ENCODE data around the gene MRPS34.

The MRPS34 gene

GRCh38 chr16:1761751-1762150 lies 11.2 kb downstream of the MRPS34 start:
- DNase-seq (no peak), ATAC-seq (ENCODE audit: insufficient read depth, low read depth) (no peak)
- H3K4me1 ChIP-seq (ENCODE audit: insufficient read depth, low read length), result no peaks in the 10 kb centered on the region
- H3K4me3 ChIP-seq (ENCODE audit: low read depth in 1 of 2, low read length in 2 of 2), result no peak overlapping the region
- TF ChIP-seq EZH2 (IDR thresholded peaks at IDR 0.05; ENCODE audit: borderline replicate concordance, low read depth, low read length, severe bottlenecking) (no peak), CTCF (IDR thresholded peaks at IDR 0.05; ENCODE audit: borderline replicate concordance, extremely low read depth, low read length, poor library complexity, severe bottlenecking) (no peak)
- H3K27me3 ChIP-seq (ENCODE audit: insufficient read depth, low read length, poor library complexity), result no peaks in the 10 kb centered on the region
- no peak overlapping the region for H3K27ac ChIP-seq (ENCODE audit: low read length)
- H4K20me1 ChIP-seq (ENCODE audit: insufficient read depth, low read length), result peaks cover 3% of the 10 kb centered on the region; the same call in 1 of the 2 replicates
- H3K9ac ChIP-seq (ENCODE audit: low read depth, low read length), result no peak overlapping the region
- no peak overlapping the region for H2AFZ ChIP-seq (ENCODE audit: low read depth, low read length)
- no peak overlapping the region for H3K4me2 ChIP-seq (ENCODE audit: insufficient read depth, low read length)
- peaks cover 77% of the 10 kb centered on the region for H3K36me3 ChIP-seq (ENCODE audit: insufficient read depth, low read length)
- no peaks in the 10 kb centered on the region for H3K9me3 ChIP-seq (ENCODE audit: insufficient read depth, low read length, severe bottlenecking)
- H3K79me2 ChIP-seq (ENCODE audit: insufficient read depth, low read length), result no peaks in the 10 kb centered on the region

- no peak overlapping the region for H3K9ac ChIP-seq (ENCODE audit: low read depth, low read length)
- no peaks in the 10 kb centered on the region for H3K79me2 ChIP-seq (ENCODE audit: insufficient read depth, low read length)
- ATAC-seq (ENCODE audit: insufficient read depth, low read depth), result no peak
- no peak overlapping the region for H3K4me2 ChIP-seq (ENCODE audit: insufficient read depth, low read length)
- no peak for TF ChIP-seq CTCF (IDR thresholded peaks at IDR 0.05; ENCODE audit: borderline replicate concordance, extremely low read depth, low read length, poor library complexity, severe bottlenecking)
- H4K20me1 ChIP-seq (ENCODE audit: insufficient read depth, low read length), result peaks cover 3% of the 10 kb centered on the region; the same call in 1 of the 2 replicates
- H3K27me3 ChIP-seq (ENCODE audit: insufficient read depth, low read length, poor library complexity), result no peaks in the 10 kb centered on the region
- H2AFZ ChIP-seq (ENCODE audit: low read depth, low read length), result no peak overlapping the region
- H3K36me3 ChIP-seq (ENCODE audit: insufficient read depth, low read length), result peaks cover 70% of the 10 kb centered on the region
- DNase-seq, result no peak
- H3K27ac ChIP-seq (ENCODE audit: low read length), result no peak overlapping the region
- no peak overlapping the region for H3K4me3 ChIP-seq (ENCODE audit: low read depth in 1 of 2, low read length in 2 of 2)
- H3K4me1 ChIP-seq (ENCODE audit: insufficient read depth, low read length), result no peaks in the 10 kb centered on the region
- H3K9me3 ChIP-seq (ENCODE audit: insufficient read depth, low read length, severe bottlenecking), result no peaks in the 10 kb centered on the region
Observed at GRCh38 chr16:1760911-1761310, 12.0 kb downstream of the MRPS34 start.

- DNase-seq (no peak), ATAC-seq (ENCODE audit: insufficient read depth, low read depth) (no peak)
- H2AFZ ChIP-seq (ENCODE audit: low read depth, low read length), result no peak overlapping the region
- no peak overlapping the region for H3K4me2 ChIP-seq (ENCODE audit: insufficient read depth, low read length)
- TF ChIP-seq EZH2 (IDR thresholded peaks at IDR 0.05; ENCODE audit: borderline replicate concordance, low read depth, low read length, severe bottlenecking) (no peak), CTCF (IDR thresholded peaks at IDR 0.05; ENCODE audit: borderline replicate concordance, extremely low read depth, low read length, poor library complexity, severe bottlenecking) (no peak)
- H3K27ac ChIP-seq (ENCODE audit: low read length), result no peak overlapping the region
- no peak overlapping the region for H3K9ac ChIP-seq (ENCODE audit: low read depth, low read length)
- peaks cover 65% of the 10 kb centered on the region for H3K36me3 ChIP-seq (ENCODE audit: insufficient read depth, low read length)
- H3K4me1 ChIP-seq (ENCODE audit: insufficient read depth, low read length), result no peaks in the 10 kb centered on the region
- no peaks in the 10 kb centered on the region for H3K79me2 ChIP-seq (ENCODE audit: insufficient read depth, low read length)
- peaks cover 3% of the 10 kb centered on the region; the same call in 1 of the 2 replicates for H4K20me1 ChIP-seq (ENCODE audit: insufficient read depth, low read length)
- H3K4me3 ChIP-seq (ENCODE audit: low read depth in 1 of 2, low read length in 2 of 2), result no peak overlapping the region
- H3K27me3 ChIP-seq (ENCODE audit: insufficient read depth, low read length, poor library complexity), result no peaks in the 10 kb centered on the region
- H3K9me3 ChIP-seq (ENCODE audit: insufficient read depth, low read length, severe bottlenecking), result no peaks in the 10 kb centered on the region
Observed at GRCh38 chr16:1759511-1759910, 13.4 kb downstream of the MRPS34 start.

- no peaks in the 10 kb centered on the region for H3K79me2 ChIP-seq (ENCODE audit: insufficient read depth, low read length)
- H2AFZ ChIP-seq (ENCODE audit: low read depth, low read length), result no peak overlapping the region
- peaks cover 3% of the 10 kb centered on the region; the same call in 1 of the 2 replicates for H4K20me1 ChIP-seq (ENCODE audit: insufficient read depth, low read length)
- H3K9me3 ChIP-seq (ENCODE audit: insufficient read depth, low read length, severe bottlenecking), result no peaks in the 10 kb centered on the region
- DNase-seq, result no peak
- no peak overlapping the region for H3K27ac ChIP-seq (ENCODE audit: low read length)
- TF ChIP-seq CTCF (IDR thresholded peaks at IDR 0.05; ENCODE audit: borderline replicate concordance, extremely low read depth, low read length, poor library complexity, severe bottlenecking) (no peak), EZH2 (IDR thresholded peaks at IDR 0.05; ENCODE audit: borderline replicate concordance, low read depth, low read length, severe bottlenecking) (no peak)
- H3K4me1 ChIP-seq (ENCODE audit: insufficient read depth, low read length), result no peaks in the 10 kb centered on the region
- H3K36me3 ChIP-seq (ENCODE audit: insufficient read depth, low read length), result peaks cover 63% of the 10 kb centered on the region
- no peak overlapping the region for H3K4me3 ChIP-seq (ENCODE audit: low read depth in 1 of 2, low read length in 2 of 2)
- H3K9ac ChIP-seq (ENCODE audit: low read depth, low read length), result no peak overlapping the region
- H3K4me2 ChIP-seq (ENCODE audit: insufficient read depth, low read length), result no peak overlapping the region
- no peaks in the 10 kb centered on the region for H3K27me3 ChIP-seq (ENCODE audit: insufficient read depth, low read length, poor library complexity)
- ATAC-seq (ENCODE audit: insufficient read depth, low read depth), result no peak
Observed at GRCh38 chr16:1758923-1759322, 14.0 kb downstream of the MRPS34 start.
